HepG2 (cell line): ENCODE measurements around the gene CNBD2.

Experiments
- EZH2 ChIP-seq: conservative IDR thresholded peaks from 2 replicates; pipeline ENCODE4 v1.6.1; 2012; ENCODE audit warnings: mild to moderate bottlenecking, low read depth, low read length, moderate library complexity
- THAP7 ChIP-seq: sonication (generic); formaldehyde crosslinking; IDR thresholded peaks from 2 replicates; pipeline ENCODE4 v1.8.1; 2023; ENCODE audit warnings: mild to moderate bottlenecking, missing genetic modification reagents
- ZBTB7A ChIP-seq: sonication (generic); formaldehyde crosslinking; IDR thresholded peaks from 2 replicates; pipeline ENCODE4 v1.8.0; 2022; ENCODE audit warnings: mild to moderate bottlenecking, missing genetic modification reagents

GRCh38 chr20:36066777-36067176 is 98.4 kb downstream of the CNBD2 start:
- TF ChIP-seq THAP7 (CRISPR knock-in tag) (no peak), EZH2 (no peak), ZBTB7A (CRISPR knock-in tag) (no peak)
